OCI-LY7 (cell line): ENCODE results near the gene GAB1. TPM values are rescaled to one million over a fixed set of nuclear protein-coding genes. Genes with fewer than 3 reads are reported as not detected.

Experiments used
- BruUV-seq: library from RNA; stranded (reverse); fragments of 400-500 nt; replicated peaks from 2 replicates; lab custom pipeline; 2021; lab: Mats Ljungman, UMichigan
- CTCF ChIA-PET: fragments of 300-600 bp; sonication (Branson Sonifier 250); formaldehyde crosslinking; loops from one replicate; lab custom pipeline; 2022; ENCODE audit warnings: antibody characterized with exemption; ENCODE audit not compliant: unreplicated experiment; lab: Charles Lee
- POLR2A ChIA-PET: fragments of 300-600 bp; sonication (Branson Sonifier 250); formaldehyde crosslinking; loops from one replicate; lab custom pipeline; 2022; ENCODE audit warnings: antibody characterized with exemption; lab: Charles Lee
- DNase-seq: peaks from one replicate; pipeline ENCODE4 v3.0.0-alpha.2; 2015; ENCODE audit warnings: low spot score
- H2AFZ ChIP-seq: fragments of 200-600 bp; sonication (generic), shearing (Covaris generic); 2 replicates; pipeline ENCODE4 v1.6.1; 2014; ENCODE audit warnings: mild to moderate bottlenecking, antibody characterized with exemption, low read length, moderate library complexity
- H3K27ac ChIP-seq: fragments of 200-600 bp; sonication (generic); 2 replicates; pipeline ENCODE4 v1.5.1; 2014; ENCODE audit warnings: mixed run types, low read depth, mild to moderate bottlenecking, moderate library complexity, low read length, inconsistent platforms; ENCODE audit not compliant: poor library complexity, severe bottlenecking
- H3K36me3 ChIP-seq: fragments of 200-600 bp; sonication (generic); 2 replicates; pipeline ENCODE4 v1.6.1; 2014; ENCODE audit warnings: mild to moderate bottlenecking, antibody characterized with exemption, low read length, moderate library complexity, mixed read lengths; ENCODE audit not compliant: insufficient read depth
- H3K4me1 ChIP-seq: fragments of 200-600 bp; sonication (generic); 2 replicates; pipeline ENCODE4 v1.5.1; 2014; ENCODE audit warnings: mild to moderate bottlenecking, low read length; ENCODE audit not compliant: insufficient read depth, poor library complexity, severe bottlenecking
- H3K4me2 ChIP-seq: fragments of 200-600 bp; sonication (generic); 2 replicates; pipeline ENCODE4 v1.6.1; 2014; ENCODE audit warnings: mild to moderate bottlenecking, low read length
- H3K4me3 ChIP-seq: fragments of 200-600 bp; sonication (generic); 2 replicates; pipeline ENCODE4 v1.5.1; 2014; ENCODE audit warnings: mild to moderate bottlenecking, low read depth, low read length; ENCODE audit not compliant: poor library complexity, severe bottlenecking
- H3K79me2 ChIP-seq: fragments of 200-600 bp; sonication (generic); 2 replicates; pipeline ENCODE4 v1.6.1; 2016; ENCODE audit warnings: low read depth, mild to moderate bottlenecking, low read length, moderate library complexity, mixed read lengths; ENCODE audit not compliant: insufficient read depth
- H3K9me2 ChIP-seq: fragments of 200-600 bp; sonication (generic); 2 replicates; pipeline ENCODE4 v1.6.1; 2016; ENCODE audit warnings: mild to moderate bottlenecking, low read length, mixed read lengths; ENCODE audit not compliant: insufficient read depth
- H3K9me3 ChIP-seq: fragments of 200-600 bp; sonication (generic); 2 replicates; pipeline ENCODE4 v1.6.1; 2014; ENCODE audit warnings: mild to moderate bottlenecking, mixed run types, low read length, mixed read lengths
- H4K20me1 ChIP-seq: fragments of 200-600 bp; sonication (generic); 2 replicates; pipeline ENCODE4 v1.6.1; 2014; ENCODE audit warnings: mild to moderate bottlenecking, antibody characterized with exemption, low read length, moderate library complexity, mixed read lengths; ENCODE audit not compliant: insufficient read depth
- CTCF ChIP-seq: fragments of 200-600 bp; sonication (generic); conservative IDR thresholded peaks from 2 replicates; pipeline ENCODE4 v1.5.1; 2014; ENCODE audit warnings: mild to moderate bottlenecking, antibody characterized with exemption, low read length, moderate library complexity, mixed read lengths
- EZH2phosphoT487 ChIP-seq: fragments of 200-600 bp; sonication (generic); IDR thresholded peaks from 2 replicates; pipeline ENCODE4 v1.6.1; 2018; ENCODE audit warnings: low read depth, borderline replicate concordance, mild to moderate bottlenecking, mixed run types, antibody characterized with exemption, low read length, moderate library complexity, mixed read lengths
- intact Hi-C: fragments of 100-400 bp; cut with micrococcal nuclease; formaldehyde crosslinking; loops from one replicate; pipeline ENCODE4 v1.10.0; 2022; ENCODE audit not compliant: unreplicated experiment
- total RNA-seq, 2 experiments: library from RNA; depleted of rRNA in 1 of 2; stranded (reverse); fragments of >200 nt in 1 of 2; shearing (Covaris generic) in 1 of 2; gene quantifications; 2 replicates each; pipeline ENCODE4 v1.2.3, GENCODE V29; 2014 to 2022

The GAB1 gene
- total RNA-seq, 2 experiments from 2014 or later, result 42.6 to 99.3 TPM

GRCh38 chr4:143389579-143390195 is 53.0 kb downstream of the GAB1 start:
- H3K79me2 ChIP-seq, result peaks cover 98% of the 10 kb centered on the region
- peak overlapping the region; percentile 5 for H3K4me3 ChIP-seq
- H3K4me2 ChIP-seq, result peak overlapping the region; percentile 82
- no peak for DNase-seq
- no peaks in the 10 kb centered on the region for H3K9me3 ChIP-seq
- no peak overlapping the region; the same call in 1 of the 2 replicates for H2AFZ ChIP-seq
- peak overlapping the region; percentile 96 for H3K27ac ChIP-seq
- BruUV-seq, result no TSS peak
- intact Hi-C loops, result loop anchor here (2.0 to 5.0 kb wide), 2 partner anchors 29 to 52 kb away; partner anchors contain the start of gene GAB1
- no peaks in the 10 kb centered on the region for H4K20me1 ChIP-seq
- POLR2A ChIA-PET, result interaction anchor here (0.6 to 11.5 kb wide), 17 partner anchors 11 to 123 kb away, joined by 3 to 364 read pairs (median 6); partner anchors contain the start of gene GAB1
- CTCF ChIA-PET, result interaction anchor here (0.6 to 2.4 kb wide), 4 partner anchors 13 to 161 kb away, joined by 3 to 14 read pairs (median 4); no protein-coding TSS in a partner anchor
- peaks cover 3% of the 10 kb centered on the region; the same call in 1 of the 2 replicates for H3K36me3 ChIP-seq
- TF ChIP-seq CTCF (no peak), EZH2phosphoT487 (no peak)
- H3K4me1 ChIP-seq, result peaks cover 80% of the 10 kb centered on the region
- no peaks in the 10 kb centered on the region for H3K9me2 ChIP-seq

GRCh38 chr4:143390764-143391163 is 54.1 kb downstream of the GAB1 start:
- TF ChIP-seq EZH2phosphoT487, result no peak
- no peak for TF ChIP-seq CTCF
- intact Hi-C loops, result loop anchor here (1.0 to 5.0 kb wide), 4 partner anchors 9 to 53 kb away; partner anchors contain the start of gene GAB1
- no peaks in the 10 kb centered on the region for H4K20me1 ChIP-seq
- H3K9me3 ChIP-seq, result no peaks in the 10 kb centered on the region
- H3K4me2 ChIP-seq, result peak overlapping the region; percentile 82
- H2AFZ ChIP-seq, result peak overlapping the region; percentile 31; the same call in 1 of the 2 replicates
- peak; percentile 84 for DNase-seq
- H3K4me3 ChIP-seq, result peak overlapping the region; percentile 77
- peaks cover 98% of the 10 kb centered on the region for H3K79me2 ChIP-seq
- ChIA-PET CTCF (interaction anchor here (0.6 to 2.4 kb wide), 2 partner anchors 14 to 52 kb away, joined by 3 to 14 read pairs; no protein-coding TSS in a partner anchor), POLR2A (interaction anchor here (0.6 to 11.5 kb wide), 17 partner anchors 12 to 637 kb away, joined by 3 to 364 read pairs (median 7); partner anchors contain the start of gene GAB1)
- H3K9me2 ChIP-seq, result no peaks in the 10 kb centered on the region
- peaks cover 79% of the 10 kb centered on the region for H3K4me1 ChIP-seq
- BruUV-seq, result no TSS peak
- peaks cover 14% of the 10 kb centered on the region for H3K36me3 ChIP-seq
- peak overlapping the region; percentile 96 for H3K27ac ChIP-seq
